Measurements from ENCODE around the gene ZNF732.
"Not testable (repeated sequence)": the region's sequence is repeated elsewhere in the genome, so short reads cannot be mapped to it uniquely, and the experiment has no call there.

Gene ZNF732

GRCh38 chr4:253936-254756, 51.1 kb downstream of the ZNF732 start:
- DNase-seq (ENCODE audit: low read depth), result no peak

GRCh38 chr4:252065-252601, 53.1 kb downstream of the ZNF732 start:
- DNase-seq (ENCODE audit: low read depth), result no peak

- peak; percentile 37 for DNase-seq (ENCODE audit: low read depth)
Measured at GRCh38 chr4:244471-244870, 60.8 kb downstream of the ZNF732 start.

GRCh38 chr4:243426-243825, 61.8 kb downstream of the ZNF732 start:
- no peak for DNase-seq (ENCODE audit: low read depth)

GRCh38 chr4:242121-242848, 63.0 kb downstream of the ZNF732 start:
- DNase-seq (ENCODE audit: low read depth), result peak; percentile 51

- DNase-seq (ENCODE audit: low read depth), result not testable (repeated sequence)
Measured at GRCh38 chr4:241411-241810, 63.9 kb downstream of the ZNF732 start.

GRCh38 chr4:236028-236427, 69.2 kb downstream of the ZNF732 start:
- DNase-seq (ENCODE audit: low read depth), result no peak

GRCh38 chr4:234178-234577, 71.1 kb downstream of the ZNF732 start:
- no peak for DNase-seq (ENCODE audit: low read depth)

- DNase-seq (ENCODE audit: low read depth), result no peak
Measured at GRCh38 chr4:223913-224497, 81.3 kb downstream of the ZNF732 start.

Measured in stimulated activated CD4-positive, alpha-beta T cell treated with anti-CD3 and anti-CD28 coated beads, Interleukin-2, amount 100 ng/mL, for 4 hours (primary cell).